NB4 (cell line): ENCODE data around the gene TMEM17.

Source experiments
- DNase-seq: peaks from one replicate; pipeline ENCODE4 v3.0.0; 2010; ENCODE audit warnings: low read depth
- H3K4me3 ChIP-seq: one replicate; pipeline ENCODE4 v1.5.1; 2011; ENCODE audit warnings: mild to moderate bottlenecking, low read depth, low read length, moderate library complexity
- CTCF ChIP-seq: IDR thresholded peaks from one replicate; pipeline ENCODE4 v1.5.1; 2012; ENCODE audit warnings: low read depth, low read length
- MAX ChIP-seq: IDR thresholded peaks from 2 replicates; pipeline ENCODE4 v1.6.1; 2011; ENCODE audit warnings: low read depth, low read length
- MYC ChIP-seq: IDR thresholded peaks from 2 replicates; pipeline ENCODE4 v1.6.1; 2011; ENCODE audit warnings: low read depth, low read length
- POLR2A ChIP-seq: IDR thresholded peaks from 2 replicates; pipeline ENCODE4 v1.6.1; 2011; ENCODE audit warnings: mild to moderate bottlenecking; ENCODE audit not compliant: insufficient read length; ENCODE audit errors: extremely low read depth

TMEM17 gene

GRCh38 chr2:62452701-62453454 lies 53.1 kb downstream of the TMEM17 start:
- no peak for DNase-seq
- TF ChIP-seq CTCF (no peak), MAX (no peak), POLR2A (no peak), MYC (no peak)
- no peak overlapping the region for H3K4me3 ChIP-seq

GRCh38 chr2:62450716-62451191 lies 55.2 kb downstream of the TMEM17 start:
- no peak overlapping the region for H3K4me3 ChIP-seq
- DNase-seq = no peak
- TF ChIP-seq POLR2A (no peak), MAX (no peak), MYC (no peak), CTCF (no peak)
